ENCODE results near the gene RNF186.
A peak's percentile ranks its signal among the peaks of the same experiment; 100 is the strongest.

RNF186 gene

DNA sequence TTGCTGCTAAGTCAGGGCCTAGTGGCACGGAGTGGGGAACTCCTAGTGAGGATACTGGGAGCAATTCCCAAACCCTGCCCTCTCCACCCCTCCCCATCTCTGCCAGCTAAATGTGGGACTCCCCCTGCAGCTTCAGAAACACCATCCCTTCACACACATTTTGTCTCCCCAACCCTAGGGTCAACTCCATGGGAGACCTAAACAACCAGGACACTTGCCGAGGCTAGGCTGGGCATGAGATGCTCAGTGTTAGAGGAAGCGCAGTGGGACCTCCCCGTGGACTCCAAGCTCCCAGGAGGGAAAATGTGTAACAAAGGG is 1.5 kb downstream of the RNF186 start:
- CTCF ChIA-PET, result interaction anchor here (0.6 to 5.0 kb wide), 3 partner anchors 51 to 98 kb away, joined by 3 to 27 read pairs (median 7); no protein-coding TSS in a partner anchor
- H3K36me3 ChIP-seq (ENCODE audit: control insufficient read depth in 2 of 2, insufficient read depth in 1 of 2, low read length in 2 of 2), result no peaks in the 10 kb centered on the region
- TF ChIP-seq, protein P1, sequence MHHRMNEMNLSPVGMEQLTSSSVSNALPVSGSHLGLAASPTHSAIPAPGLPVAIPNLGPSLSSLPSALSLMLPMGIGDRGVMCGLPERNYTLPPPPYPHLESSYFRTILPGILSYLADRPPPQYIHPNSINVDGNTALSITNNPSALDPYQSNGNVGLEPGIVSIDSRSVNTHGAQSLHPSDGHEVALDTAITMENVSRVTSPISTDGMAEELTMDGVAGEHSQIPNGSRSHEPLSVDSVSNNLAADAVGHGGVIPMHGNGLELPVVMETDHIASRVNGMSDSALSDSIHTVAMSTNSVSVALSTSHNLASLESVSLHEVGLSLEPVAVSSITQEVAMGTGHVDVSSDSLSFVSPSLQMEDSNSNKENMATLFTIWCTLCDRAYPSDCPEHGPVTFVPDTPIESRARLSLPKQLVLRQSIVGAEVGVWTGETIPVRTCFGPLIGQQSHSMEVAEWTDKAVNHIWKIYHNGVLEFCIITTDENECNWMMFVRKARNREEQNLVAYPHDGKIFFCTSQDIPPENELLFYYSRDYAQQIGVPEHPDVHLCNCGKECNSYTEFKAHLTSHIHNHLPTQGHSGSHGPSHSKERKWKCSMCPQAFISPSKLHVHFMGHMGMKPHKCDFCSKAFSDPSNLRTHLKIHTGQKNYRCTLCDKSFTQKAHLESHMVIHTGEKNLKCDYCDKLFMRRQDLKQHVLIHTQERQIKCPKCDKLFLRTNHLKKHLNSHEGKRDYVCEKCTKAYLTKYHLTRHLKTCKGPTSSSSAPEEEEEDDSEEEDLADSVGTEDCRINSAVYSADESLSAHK (tag by site-specific recombination; IDR thresholded peaks at IDR 0.05), result 0 out of 2 replicates have a peak, but pooled peaks have one; percentile 2
- TF ChIP-seq ZNF549 (tag by site-specific recombination; IDR thresholded peaks at IDR 0.05) (no peak), ZNF585B (tag by site-specific recombination; IDR thresholded peaks at IDR 0.05) (peak; percentile 57)
- POLR2A ChIA-PET, result no interaction called here
- no peak overlapping the region for H3K4me3 ChIP-seq (ENCODE audit: low read depth, low read length)
- peaks cover 4% of the 10 kb centered on the region; the same call in 1 of the 2 replicates for H3K4me1 ChIP-seq (ENCODE audit: control insufficient read depth, insufficient read depth, low read length)
- H3K27ac ChIP-seq (ENCODE audit: extremely low read depth, low read depth, low read length), result no peak overlapping the region
- H3K9me3 ChIP-seq (ENCODE audit: control insufficient read depth, insufficient read depth, low read depth, low read length), result no peaks in the 10 kb centered on the region

DNA sequence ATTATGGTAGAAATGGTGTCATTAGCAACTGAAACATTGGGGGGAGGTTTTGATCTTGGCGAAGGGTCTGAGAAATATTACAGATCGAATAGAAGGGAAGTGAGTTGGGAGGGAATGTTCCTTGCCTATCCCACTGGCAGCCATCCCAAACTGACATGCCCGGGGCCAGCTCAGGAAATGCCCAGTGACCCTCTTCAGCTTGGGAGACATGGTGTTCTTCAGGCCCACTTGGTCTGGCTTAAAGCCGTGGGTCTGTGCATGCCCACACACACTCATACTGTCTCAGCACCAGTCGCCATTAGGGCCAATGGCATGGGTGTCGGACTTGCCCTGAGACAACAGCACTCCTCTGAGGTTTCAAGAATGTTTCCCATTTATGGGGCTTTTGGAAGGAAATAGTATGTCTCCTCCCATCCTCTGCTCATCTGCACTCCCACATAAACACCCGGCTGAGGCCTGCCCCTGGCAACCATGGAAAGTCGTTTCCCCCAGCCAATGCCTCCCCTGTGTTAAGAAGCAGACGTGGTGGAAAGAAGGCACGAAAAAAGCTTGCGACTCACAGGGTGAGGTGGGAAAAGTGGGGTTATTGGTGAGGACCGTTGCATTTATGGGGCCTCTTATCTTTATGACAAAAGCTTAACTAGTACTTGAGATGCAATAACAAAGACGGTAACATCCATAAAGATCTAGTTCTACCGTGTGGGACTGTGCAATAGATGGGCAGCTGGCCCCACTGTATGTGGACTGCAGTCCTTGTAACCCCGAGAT is 2.0 kb downstream of the RNF186 start:
- H3K36me3 ChIP-seq (ENCODE audit: control insufficient read depth in 2 of 2, insufficient read depth in 1 of 2, low read length in 2 of 2), result no peaks in the 10 kb centered on the region
- POLR2A ChIA-PET, result no interaction called here
- no peak for TF ChIP-seq ZSCAN23 (tag by site-specific recombination; IDR thresholded peaks at IDR 0.05)
- no peak for TF ChIP-seq ZBTB7A (tag by site-specific recombination; IDR thresholded peaks at IDR 0.05; ENCODE audit: low read depth)
- TF ChIP-seq OSR2 (tag by site-specific recombination; IDR thresholded peaks at IDR 0.05), result peak; percentile 45
- no peak for TF ChIP-seq PRDM1 (tag by site-specific recombination; IDR thresholded peaks at IDR 0.05)
- no peak for TF ChIP-seq SETDB1 (IDR thresholded peaks at IDR 0.05; ENCODE audit: insufficient read length, low read length)
- peak; percentile 28; the same call in 1 of the 2 replicates for TF ChIP-seq ZFHX2 (tag by site-specific recombination; conservative IDR thresholded peaks at IDR 0.05)
- no peak for TF ChIP-seq TCF7L2 (IDR thresholded peaks at IDR 0.05; ENCODE audit: borderline replicate concordance, low read depth, low read length)
- peak; percentile 57; the same call in 1 of the 2 replicates for TF ChIP-seq ZNF843 (tag by site-specific recombination; IDR thresholded peaks at IDR 0.05)
- TF ChIP-seq, protein P2, sequence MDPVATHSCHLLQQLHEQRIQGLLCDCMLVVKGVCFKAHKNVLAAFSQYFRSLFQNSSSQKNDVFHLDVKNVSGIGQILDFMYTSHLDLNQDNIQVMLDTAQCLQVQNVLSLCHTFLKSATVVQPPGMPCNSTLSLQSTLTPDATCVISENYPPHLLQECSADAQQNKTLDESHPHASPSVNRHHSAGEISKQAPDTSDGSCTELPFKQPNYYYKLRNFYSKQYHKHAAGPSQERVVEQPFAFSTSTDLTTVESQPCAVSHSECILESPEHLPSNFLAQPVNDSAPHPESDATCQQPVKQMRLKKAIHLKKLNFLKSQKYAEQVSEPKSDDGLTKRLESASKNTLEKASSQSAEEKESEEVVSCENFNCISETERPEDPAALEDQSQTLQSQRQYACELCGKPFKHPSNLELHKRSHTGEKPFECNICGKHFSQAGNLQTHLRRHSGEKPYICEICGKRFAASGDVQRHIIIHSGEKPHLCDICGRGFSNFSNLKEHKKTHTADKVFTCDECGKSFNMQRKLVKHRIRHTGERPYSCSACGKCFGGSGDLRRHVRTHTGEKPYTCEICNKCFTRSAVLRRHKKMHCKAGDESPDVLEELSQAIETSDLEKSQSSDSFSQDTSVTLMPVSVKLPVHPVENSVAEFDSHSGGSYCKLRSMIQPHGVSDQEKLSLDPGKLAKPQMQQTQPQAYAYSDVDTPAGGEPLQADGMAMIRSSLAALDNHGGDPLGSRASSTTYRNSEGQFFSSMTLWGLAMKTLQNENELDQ (tag by site-specific recombination; IDR thresholded peaks at IDR 0.05; ENCODE audit: low read depth), result no peak
- peak; percentile 50; the same call in 1 of the 2 replicates for TF ChIP-seq ZNF549 (tag by site-specific recombination; IDR thresholded peaks at IDR 0.05)
- TF ChIP-seq, protein P3, sequence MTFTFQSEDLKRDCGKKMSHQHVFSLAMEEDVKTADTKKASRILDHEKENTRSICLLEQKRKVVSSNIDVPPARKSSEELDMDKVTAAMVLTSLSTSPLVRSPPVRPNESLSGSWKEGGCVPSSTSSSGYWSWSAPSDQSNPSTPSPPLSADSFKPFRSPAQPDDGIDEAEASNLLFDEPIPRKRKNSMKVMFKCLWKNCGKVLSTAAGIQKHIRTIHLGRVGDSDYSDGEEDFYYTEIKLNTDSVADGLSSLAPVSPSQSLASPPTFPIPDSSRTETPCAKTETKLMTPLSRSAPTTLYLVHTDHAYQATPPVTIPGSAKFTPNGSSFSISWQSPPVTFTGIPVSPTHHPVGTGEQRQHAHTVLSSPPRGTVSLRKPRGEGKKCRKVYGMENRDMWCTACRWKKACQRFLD (tag by site-specific recombination; IDR thresholded peaks at IDR 0.05), result no peak
- peak; percentile 55; the same call in 1 of the 2 replicates for TF ChIP-seq FEZF1 (tag by site-specific recombination; IDR thresholded peaks at IDR 0.05)
- no peak for TF ChIP-seq ZNF701 (tag by site-specific recombination; IDR thresholded peaks at IDR 0.05)
- no peak for TF ChIP-seq ZNF140 (tag by site-specific recombination; IDR thresholded peaks at IDR 0.05)
- TF ChIP-seq, protein P4, sequence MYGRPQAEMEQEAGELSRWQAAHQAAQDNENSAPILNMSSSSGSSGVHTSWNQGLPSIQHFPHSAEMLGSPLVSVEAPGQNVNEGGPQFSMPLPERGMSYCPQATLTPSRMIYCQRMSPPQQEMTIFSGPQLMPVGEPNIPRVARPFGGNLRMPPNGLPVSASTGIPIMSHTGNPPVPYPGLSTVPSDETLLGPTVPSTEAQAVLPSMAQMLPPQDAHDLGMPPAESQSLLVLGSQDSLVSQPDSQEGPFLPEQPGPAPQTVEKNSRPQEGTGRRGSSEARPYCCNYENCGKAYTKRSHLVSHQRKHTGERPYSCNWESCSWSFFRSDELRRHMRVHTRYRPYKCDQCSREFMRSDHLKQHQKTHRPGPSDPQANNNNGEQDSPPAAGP (tag by site-specific recombination; IDR thresholded peaks at IDR 0.05), result no peak
- no peak for TF ChIP-seq ZNF624 (tag by site-specific recombination; IDR thresholded peaks at IDR 0.05)
- TF ChIP-seq ZNF670 (tag by site-specific recombination; IDR thresholded peaks at IDR 0.05; ENCODE audit: low read depth), result no peak
- TF ChIP-seq ZNF23 (tag by site-specific recombination; IDR thresholded peaks at IDR 0.05; ENCODE audit: borderline replicate concordance), result no peak
- no peak for TF ChIP-seq ZBTB20 (tag by site-specific recombination; IDR thresholded peaks at IDR 0.05)
- TF ChIP-seq ZNF114 (tag by site-specific recombination; IDR thresholded peaks at IDR 0.05), result no peak
- TF ChIP-seq ZNF121 (tag by site-specific recombination; IDR thresholded peaks at IDR 0.05), result no peak
- TF ChIP-seq SP3 (tag by site-specific recombination; IDR thresholded peaks at IDR 0.05), result no peak
- TF ChIP-seq, protein P1 (tag by site-specific recombination; IDR thresholded peaks at IDR 0.05), result peak; percentile 37; the same call in 1 of the 2 replicates
- TF ChIP-seq HOXC10 (CRISPR knock-in tag; IDR thresholded peaks at IDR 0.05), result no peak

More for the DNA sequence above, 2.0 kb downstream of the RNF186 start:
- Histone ChIP-seq H3K27ac (ENCODE audit: extremely low read depth, low read depth, low read length) (no peak overlapping the region), H3K9me3 (ENCODE audit: control insufficient read depth, insufficient read depth, low read depth, low read length) (no peaks in the 10 kb centered on the region), H3K4me3 (ENCODE audit: low read depth, low read length) (no peak overlapping the region), H3K4me1 (ENCODE audit: control insufficient read depth, insufficient read depth, low read length) (peaks cover 4% of the 10 kb centered on the region; the same call in 1 of the 2 replicates)
- CTCF ChIA-PET, result interaction anchor here (2.2 to 5.0 kb wide), 2 partner anchors 51 to 97 kb away, joined by 7 to 27 read pairs; no protein-coding TSS in a partner anchor
